Liver (tissue), 9 donors: ENCODE measurements around the gene KRT71. TPM values are rescaled to one million over a fixed set of nuclear protein-coding genes. Genes with fewer than 3 reads are reported as not detected.

Experiments used
- DNase-seq: peaks from one replicate; pipeline ENCODE4 v3.0.0-alpha.2; 2017; ENCODE audit warnings: low spot score
- H3K27ac ChIP-seq, 2 donors: one replicate each; pipeline ENCODE4 v1.7.0; 2013; ENCODE audit warnings: inconsistent platforms in 2 of 2, low read length in 2 of 2, control low read depth in 1 of 2, low read depth in 1 of 2, mild to moderate bottlenecking in 1 of 2
- H3K27me3 ChIP-seq, 4 donors: one replicate each; pipeline versions ENCODE4 v1.6.1 to v1.7.0; 2013; ENCODE audit warnings: low read length in 3 of 4, inconsistent platforms in 1 of 4, mild to moderate bottlenecking in 1 of 4, moderate library complexity in 1 of 4; ENCODE audit not compliant: control insufficient read depth in 4 of 4, insufficient read depth in 4 of 4
- H3K36me3 ChIP-seq, 4 donors: one replicate each; pipeline versions ENCODE4 v1.6.1 to v1.7.0; 2013; ENCODE audit warnings: low read length in 3 of 4, mild to moderate bottlenecking in 3 of 4, low read depth in 1 of 4, moderate library complexity in 1 of 4; ENCODE audit not compliant: control insufficient read depth in 4 of 4, insufficient read depth in 3 of 4
- H3K4me1 ChIP-seq, 4 donors: one replicate each; pipeline versions ENCODE4 v1.6.1 to v1.7.0; 2013; ENCODE audit warnings: low read length in 3 of 4, mild to moderate bottlenecking in 3 of 4, moderate library complexity in 1 of 4; ENCODE audit not compliant: control insufficient read depth in 4 of 4, insufficient read depth in 4 of 4
- H3K4me3 ChIP-seq, 3 donors: one replicate each; pipeline versions ENCODE4 v1.6.1 to v1.7.0; 2013; ENCODE audit warnings: low read length in 3 of 3, control low read depth in 1 of 3, low read depth in 1 of 3, mild to moderate bottlenecking in 1 of 3
- H3K9ac ChIP-seq, 2 donors: one replicate each; pipeline ENCODE4 v1.7.0; 2013; ENCODE audit warnings: low read length in 2 of 2, mild to moderate bottlenecking in 2 of 2, moderate library complexity in 2 of 2, control low read depth in 1 of 2, low read depth in 1 of 2
- H3K9me3 ChIP-seq, 4 donors: one replicate each; pipeline versions ENCODE4 v1.6.1 to v1.7.0; 2013; ENCODE audit warnings: low read length in 3 of 4; ENCODE audit not compliant: control insufficient read depth in 4 of 4
- EGR1 ChIP-seq, 2 donors: IDR thresholded peaks; 2 replicates each; pipeline ENCODE4 v1.6.1; 2016 to 2018; ENCODE audit warnings: antibody characterized with exemption in 2 of 2, low read depth in 2 of 2
- FOXA1 ChIP-seq: IDR thresholded peaks from 2 replicates; pipeline ENCODE4 v1.6.1; 2016; ENCODE audit warnings: antibody characterized with exemption
- FOXA2 ChIP-seq: IDR thresholded peaks from 2 replicates; pipeline ENCODE4 v1.6.1; 2016; ENCODE audit warnings: antibody characterized with exemption
- GABPA ChIP-seq, 2 donors: IDR thresholded peaks in 1 of 2; conservative IDR thresholded peaks in 1 of 2; 2 replicates each; pipeline ENCODE4 v1.6.1; 2016; ENCODE audit warnings: antibody characterized with exemption in 2 of 2, mild to moderate bottlenecking in 1 of 2, moderate library complexity in 1 of 2
- HNF4A ChIP-seq, 2 donors: conservative IDR thresholded peaks; 2 replicates each; pipeline ENCODE4 v1.6.1; 2016; ENCODE audit warnings: antibody characterized with exemption in 2 of 2, mild to moderate bottlenecking in 2 of 2
- HNF4G ChIP-seq: IDR thresholded peaks from 2 replicates; pipeline ENCODE4 v1.6.1; 2016; ENCODE audit warnings: antibody characterized with exemption
- JUND ChIP-seq, 2 donors: IDR thresholded peaks; 2 replicates each; pipeline ENCODE4 v1.6.1; 2016; ENCODE audit warnings: antibody characterized with exemption in 2 of 2
- NR2F2 ChIP-seq: IDR thresholded peaks from 2 replicates; pipeline ENCODE4 v1.6.1; 2016; ENCODE audit warnings: antibody characterized with exemption
- RAD21 ChIP-seq, 2 donors: IDR thresholded peaks; 2 replicates each; pipeline ENCODE4 v1.6.1; 2016; ENCODE audit warnings: antibody characterized with exemption in 2 of 2, mild to moderate bottlenecking in 2 of 2
- RXRA ChIP-seq, 2 donors: IDR thresholded peaks; 2 replicates each; pipeline ENCODE4 v1.6.1; 2017 to 2018; ENCODE audit warnings: antibody characterized with exemption in 2 of 2, mild to moderate bottlenecking in 1 of 2
- SP1 ChIP-seq: IDR thresholded peaks from 2 replicates; pipeline ENCODE4 v1.6.1; 2018; ENCODE audit warnings: antibody characterized with exemption, mild to moderate bottlenecking
- TAF1 ChIP-seq: conservative IDR thresholded peaks from 2 replicates; pipeline ENCODE4 v1.6.1; 2016; ENCODE audit warnings: antibody characterized with exemption, mild to moderate bottlenecking
- YY1 ChIP-seq: IDR thresholded peaks from 2 replicates; pipeline ENCODE4 v1.6.1; 2016; ENCODE audit warnings: antibody characterized with exemption, mild to moderate bottlenecking
- WGBS: extraction: QIAGEN DNeasy Blood & Tissue Kit; methylation state at CpG from one replicate; pipeline ENCODE4 v1.1.7; 2013; 5-methylcytosine and 5-hydroxymethylcytosine counted together
- polyA plus RNA-seq, 2 donors: library from polyadenylated mRNA; stranded (reverse) in 1 of 2; unstranded in 1 of 2; fragments of 200-250 nt in 1 of 2; fragments of >200 nt in 1 of 2; fragmentation: Nextera tagmentation in 1 of 2; extraction: Ambion mirVana in 1 of 2; gene quantifications; one replicate each; pipeline versions ENCODE4 v1.2.1 to v1.2.3, GENCODE V29; 2013 to 2015
- total RNA-seq, 2 donors: library from RNA; depleted of rRNA; stranded (reverse); fragments of >200 nt; gene quantifications; one replicate each; pipeline ENCODE4 v1.2.3, GENCODE V29; 2014
- TF ChIP-seq, protein P1 (sequence below): fragments of 150-350 bp; IDR thresholded peaks from 2 replicates; pipeline ENCODE4 v1.5.1; 2017; ENCODE audit warnings: improper control_type of control experiment, low read depth, low read length; ENCODE audit not compliant: missing input control
- TF ChIP-seq, protein P2 (sequence below): IDR thresholded peaks from 2 replicates; pipeline ENCODE4 v1.6.1; 2016; ENCODE audit warnings: antibody characterized with exemption
- TF ChIP-seq, protein P3 (sequence below): IDR thresholded peaks from 2 replicates; pipeline ENCODE4 v1.6.1; 2016; ENCODE audit warnings: antibody characterized with exemption
- TF ChIP-seq, protein P4 (sequence below): IDR thresholded peaks from 2 replicates; pipeline ENCODE4 v1.6.1; 2016; ENCODE audit warnings: antibody characterized with exemption, mild to moderate bottlenecking
- TF ChIP-seq, protein P5 (sequence below): IDR thresholded peaks from 2 replicates; pipeline ENCODE4 v1.6.1; 2016; ENCODE audit warnings: antibody characterized with exemption
- donor health status: healthy.
- donor health status: healthy.
- donor health status: healthy.
- donor health status: healthy.
- donor health status: healthy.

KRT71 gene
- total and polyA plus RNA-seq, 4 donors: not detected

DNA sequence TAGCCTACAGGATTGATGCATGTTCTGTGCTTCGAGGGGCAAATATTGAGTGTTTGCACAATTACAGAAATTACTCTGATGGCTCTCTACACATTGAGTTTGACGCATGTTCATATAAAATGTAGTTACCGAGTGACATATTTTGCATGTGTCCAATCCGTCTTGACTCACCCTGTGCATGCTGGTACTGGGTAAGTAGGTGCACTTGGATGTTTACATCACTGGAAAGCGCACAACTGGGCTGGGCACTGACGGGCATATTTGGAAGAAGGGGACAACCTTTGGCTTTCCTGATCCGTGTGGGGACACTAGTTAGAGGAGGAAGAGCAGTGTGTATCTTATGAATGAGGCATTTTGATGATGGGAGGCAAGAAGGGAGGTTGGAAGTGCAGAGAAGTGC, 55.0 kb downstream of the KRT71 start:
- TF ChIP-seq YY1 (no peak), HNF4A (conservative IDR thresholded peaks at IDR 0.05) (no peak), RAD21 (IDR thresholded peaks at IDR 0.05) (no peak), JUND (IDR thresholded peaks at IDR 0.05) (no peak), SP1 (no peak), HNF4G (no peak), FOXA1 (no peak), GABPA (IDR thresholded peaks at IDR 0.05 in 1 of 2, conservative IDR thresholded peaks at IDR 0.05 in 1 of 2) (no peak), FOXA2 (no peak), TAF1 (no peak), RXRA (IDR thresholded peaks at IDR 0.05) (no peak), NR2F2 (no peak), EGR1 (IDR thresholded peaks at IDR 0.05; ENCODE audit: low read depth in 2 of 2) (no peak)
- TF ChIP-seq, protein P1, sequence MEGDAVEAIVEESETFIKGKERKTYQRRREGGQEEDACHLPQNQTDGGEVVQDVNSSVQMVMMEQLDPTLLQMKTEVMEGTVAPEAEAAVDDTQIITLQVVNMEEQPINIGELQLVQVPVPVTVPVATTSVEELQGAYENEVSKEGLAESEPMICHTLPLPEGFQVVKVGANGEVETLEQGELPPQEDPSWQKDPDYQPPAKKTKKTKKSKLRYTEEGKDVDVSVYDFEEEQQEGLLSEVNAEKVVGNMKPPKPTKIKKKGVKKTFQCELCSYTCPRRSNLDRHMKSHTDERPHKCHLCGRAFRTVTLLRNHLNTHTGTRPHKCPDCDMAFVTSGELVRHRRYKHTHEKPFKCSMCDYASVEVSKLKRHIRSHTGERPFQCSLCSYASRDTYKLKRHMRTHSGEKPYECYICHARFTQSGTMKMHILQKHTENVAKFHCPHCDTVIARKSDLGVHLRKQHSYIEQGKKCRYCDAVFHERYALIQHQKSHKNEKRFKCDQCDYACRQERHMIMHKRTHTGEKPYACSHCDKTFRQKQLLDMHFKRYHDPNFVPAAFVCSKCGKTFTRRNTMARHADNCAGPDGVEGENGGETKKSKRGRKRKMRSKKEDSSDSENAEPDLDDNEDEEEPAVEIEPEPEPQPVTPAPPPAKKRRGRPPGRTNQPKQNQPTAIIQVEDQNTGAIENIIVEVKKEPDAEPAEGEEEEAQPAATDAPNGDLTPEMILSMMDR: no peak
- TF ChIP-seq, protein P2, sequence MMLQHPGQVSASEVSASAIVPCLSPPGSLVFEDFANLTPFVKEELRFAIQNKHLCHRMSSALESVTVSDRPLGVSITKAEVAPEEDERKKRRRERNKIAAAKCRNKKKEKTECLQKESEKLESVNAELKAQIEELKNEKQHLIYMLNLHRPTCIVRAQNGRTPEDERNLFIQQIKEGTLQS: no peak
- TF ChIP-seq, protein P3, sequence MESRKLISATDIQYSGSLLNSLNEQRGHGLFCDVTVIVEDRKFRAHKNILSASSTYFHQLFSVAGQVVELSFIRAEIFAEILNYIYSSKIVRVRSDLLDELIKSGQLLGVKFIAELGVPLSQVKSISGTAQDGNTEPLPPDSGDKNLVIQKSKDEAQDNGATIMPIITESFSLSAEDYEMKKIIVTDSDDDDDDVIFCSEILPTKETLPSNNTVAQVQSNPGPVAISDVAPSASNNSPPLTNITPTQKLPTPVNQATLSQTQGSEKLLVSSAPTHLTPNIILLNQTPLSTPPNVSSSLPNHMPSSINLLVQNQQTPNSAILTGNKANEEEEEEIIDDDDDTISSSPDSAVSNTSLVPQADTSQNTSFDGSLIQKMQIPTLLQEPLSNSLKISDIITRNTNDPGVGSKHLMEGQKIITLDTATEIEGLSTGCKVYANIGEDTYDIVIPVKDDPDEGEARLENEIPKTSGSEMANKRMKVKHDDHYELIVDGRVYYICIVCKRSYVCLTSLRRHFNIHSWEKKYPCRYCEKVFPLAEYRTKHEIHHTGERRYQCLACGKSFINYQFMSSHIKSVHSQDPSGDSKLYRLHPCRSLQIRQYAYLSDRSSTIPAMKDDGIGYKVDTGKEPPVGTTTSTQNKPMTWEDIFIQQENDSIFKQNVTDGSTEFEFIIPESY: no peak
- TF ChIP-seq, protein P4, sequence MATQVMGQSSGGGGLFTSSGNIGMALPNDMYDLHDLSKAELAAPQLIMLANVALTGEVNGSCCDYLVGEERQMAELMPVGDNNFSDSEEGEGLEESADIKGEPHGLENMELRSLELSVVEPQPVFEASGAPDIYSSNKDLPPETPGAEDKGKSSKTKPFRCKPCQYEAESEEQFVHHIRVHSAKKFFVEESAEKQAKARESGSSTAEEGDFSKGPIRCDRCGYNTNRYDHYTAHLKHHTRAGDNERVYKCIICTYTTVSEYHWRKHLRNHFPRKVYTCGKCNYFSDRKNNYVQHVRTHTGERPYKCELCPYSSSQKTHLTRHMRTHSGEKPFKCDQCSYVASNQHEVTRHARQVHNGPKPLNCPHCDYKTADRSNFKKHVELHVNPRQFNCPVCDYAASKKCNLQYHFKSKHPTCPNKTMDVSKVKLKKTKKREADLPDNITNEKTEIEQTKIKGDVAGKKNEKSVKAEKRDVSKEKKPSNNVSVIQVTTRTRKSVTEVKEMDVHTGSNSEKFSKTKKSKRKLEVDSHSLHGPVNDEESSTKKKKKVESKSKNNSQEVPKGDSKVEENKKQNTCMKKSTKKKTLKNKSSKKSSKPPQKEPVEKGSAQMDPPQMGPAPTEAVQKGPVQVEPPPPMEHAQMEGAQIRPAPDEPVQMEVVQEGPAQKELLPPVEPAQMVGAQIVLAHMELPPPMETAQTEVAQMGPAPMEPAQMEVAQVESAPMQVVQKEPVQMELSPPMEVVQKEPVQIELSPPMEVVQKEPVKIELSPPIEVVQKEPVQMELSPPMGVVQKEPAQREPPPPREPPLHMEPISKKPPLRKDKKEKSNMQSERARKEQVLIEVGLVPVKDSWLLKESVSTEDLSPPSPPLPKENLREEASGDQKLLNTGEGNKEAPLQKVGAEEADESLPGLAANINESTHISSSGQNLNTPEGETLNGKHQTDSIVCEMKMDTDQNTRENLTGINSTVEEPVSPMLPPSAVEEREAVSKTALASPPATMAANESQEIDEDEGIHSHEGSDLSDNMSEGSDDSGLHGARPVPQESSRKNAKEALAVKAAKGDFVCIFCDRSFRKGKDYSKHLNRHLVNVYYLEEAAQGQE: no peak
- TF ChIP-seq, protein P5, sequence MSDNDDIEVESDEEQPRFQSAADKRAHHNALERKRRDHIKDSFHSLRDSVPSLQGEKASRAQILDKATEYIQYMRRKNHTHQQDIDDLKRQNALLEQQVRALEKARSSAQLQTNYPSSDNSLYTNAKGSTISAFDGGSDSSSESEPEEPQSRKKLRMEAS: no peak
- 89% methylated on average over 7 of the region's 7 CpGs for WGBS
- Histone ChIP-seq H3K27ac (no peak overlapping the region), H3K4me1 (no peaks in the 10 kb centered on the region), H3K9me3 (peaks cover 0 to 5% (median 0%) of the 10 kb centered on the region in 4 donors), H3K36me3 (no peaks in the 10 kb centered on the region), H3K4me3 (no peak overlapping the region), H3K9ac (no peak overlapping the region), H3K27me3 (peaks cover 0 to 9% (median 0%) of the 10 kb centered on the region in 4 donors)
- DNase-seq: no peak
